GM19023 (cell line): ENCODE data around the gene ZNF267.
A peak's percentile ranks its signal among the peaks of the same experiment; 100 is the strongest.
"Not testable (repeated sequence)": the region's sequence is repeated elsewhere in the genome, so short reads cannot be mapped to it uniquely, and the experiment has no call there.

Experiments used
- ATAC-seq: cut with Tn5 transposase; IDR thresholded peaks from one replicate; pipeline ENCODE4 v1.9.1; 2021; ENCODE audit warnings: mild to moderate bottlenecking, moderate library complexity; ENCODE audit not compliant: unreplicated experiment

ZNF267 gene

DNA sequence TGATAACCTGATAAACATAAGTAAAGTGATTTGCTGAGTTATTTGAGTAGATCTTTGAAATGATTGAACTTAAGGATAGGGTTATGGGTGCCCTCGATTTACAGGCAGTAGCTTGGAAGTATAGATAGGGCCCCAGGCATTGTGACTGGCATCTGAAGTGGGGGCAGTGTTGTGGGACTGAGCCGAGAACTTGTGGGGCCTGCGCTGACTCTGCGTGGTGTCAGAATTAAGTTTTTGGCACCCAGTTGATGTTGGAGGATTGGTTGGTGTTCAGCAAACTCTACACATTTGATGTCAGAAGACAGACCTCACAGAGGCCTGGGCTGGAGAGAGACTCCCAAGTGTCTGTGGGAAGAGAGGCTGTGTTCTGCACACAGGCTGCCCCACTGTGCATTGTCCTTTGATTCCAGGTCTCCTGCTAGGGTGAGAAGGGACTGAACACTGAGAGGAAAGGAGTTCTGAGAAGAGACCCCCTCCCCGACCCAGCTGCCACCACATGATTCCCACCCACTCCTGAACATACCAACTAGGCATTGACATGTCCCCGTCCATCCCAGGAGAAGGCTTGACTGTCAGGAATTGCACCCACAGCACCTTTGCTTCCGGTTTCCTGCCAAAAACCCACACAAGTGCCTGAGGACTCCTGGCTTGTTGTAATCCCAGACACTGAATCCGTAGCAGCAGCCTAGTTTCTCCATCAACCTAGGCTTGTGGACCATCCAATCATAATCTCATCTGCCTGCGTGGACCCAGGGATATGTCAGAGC, 4.5 kb downstream of the ZNF267 start:
- no peak for ATAC-seq

DNA sequence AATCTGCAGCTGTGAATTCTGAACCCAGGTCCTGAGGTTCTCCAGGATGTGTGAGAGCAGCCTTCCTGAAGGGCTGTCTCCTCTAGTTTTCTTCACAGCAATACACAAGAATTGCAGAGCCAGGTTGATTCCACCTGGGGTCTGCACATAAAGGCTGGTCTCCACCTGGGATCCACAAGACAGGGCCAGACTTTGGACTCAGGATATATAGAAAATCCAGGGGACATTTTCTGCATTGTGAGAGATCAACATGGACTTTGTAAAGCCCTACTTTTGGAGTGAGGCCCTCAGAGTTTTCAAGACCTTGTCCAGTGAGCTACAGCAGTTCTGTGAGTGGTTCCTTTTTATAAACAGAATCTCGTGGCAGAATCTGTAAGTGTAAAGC, 6.3 kb downstream of the ZNF267 start:
- ATAC-seq = no peak

DNA sequence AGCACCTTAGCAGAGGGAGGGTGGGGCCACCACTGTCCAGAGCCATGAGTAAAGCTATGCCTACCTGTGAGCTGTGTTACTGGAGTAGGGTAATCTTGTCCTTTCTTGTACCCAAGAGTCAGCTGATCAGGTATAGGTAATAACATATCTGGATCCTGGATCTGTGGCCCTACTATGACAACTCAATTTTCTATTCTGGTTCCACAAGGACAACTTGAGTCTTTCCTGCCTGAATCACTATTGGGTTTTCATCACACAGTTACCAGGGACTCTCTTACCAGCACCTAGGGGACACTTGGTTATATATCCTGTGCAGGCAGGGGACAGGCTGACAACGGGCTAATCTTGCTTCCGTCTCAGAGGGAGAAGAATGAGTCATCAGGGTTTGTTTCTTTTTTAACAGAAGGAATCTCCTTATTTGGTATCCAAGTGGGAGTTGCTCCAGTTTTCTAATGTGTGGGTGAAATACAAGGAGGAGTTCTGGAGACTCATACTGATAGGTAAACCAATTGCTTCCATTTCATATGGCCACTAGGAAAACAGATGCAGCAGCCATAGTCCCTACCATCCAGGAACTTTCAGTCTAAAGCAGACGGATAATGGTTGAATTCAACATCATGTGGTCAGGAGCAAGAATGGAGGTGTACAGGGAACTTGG, 6.8 kb downstream of the ZNF267 start:
- ATAC-seq = peak; percentile 40

DNA sequence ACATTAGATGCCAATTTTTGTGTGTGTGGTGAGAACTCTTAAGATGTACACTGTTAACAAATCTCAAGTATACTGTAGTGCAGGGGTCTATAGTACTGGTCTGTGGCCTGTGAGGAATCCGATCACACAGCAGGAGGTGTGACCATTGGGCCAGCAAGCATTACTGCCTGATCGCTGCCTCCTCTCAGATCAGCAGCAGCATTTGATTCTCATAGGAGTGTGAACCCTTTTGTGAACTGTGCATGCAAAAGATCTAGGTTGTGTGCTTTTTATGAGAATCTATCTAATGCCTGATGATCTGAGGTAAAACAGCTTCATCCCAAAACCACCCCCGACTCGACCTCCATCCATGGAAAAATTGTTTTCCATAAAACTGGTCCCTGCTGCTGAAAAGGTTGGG, 12.6 kb downstream of the ZNF267 start:
- no peak for ATAC-seq

DNA sequence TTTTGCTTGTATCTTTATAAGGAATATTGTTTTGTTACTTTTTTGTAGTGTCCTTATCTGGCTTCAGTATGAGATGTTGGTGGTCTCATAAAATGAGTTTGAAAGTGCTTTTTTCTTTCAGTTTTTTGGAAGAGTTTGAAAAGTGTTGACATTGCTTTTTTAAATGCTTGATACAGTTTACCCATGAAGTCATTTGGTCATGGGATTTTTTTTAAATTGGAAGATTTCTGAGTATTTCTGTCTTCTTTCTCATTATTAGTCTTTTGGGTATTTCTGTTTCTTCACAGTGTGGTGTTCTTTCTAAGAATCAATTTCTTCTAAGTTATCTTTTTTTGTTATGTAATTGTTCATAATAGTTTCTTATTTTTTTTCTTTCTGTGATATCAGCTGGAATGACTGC, 15.1 kb downstream of the ZNF267 start:
- no peak for ATAC-seq

DNA sequence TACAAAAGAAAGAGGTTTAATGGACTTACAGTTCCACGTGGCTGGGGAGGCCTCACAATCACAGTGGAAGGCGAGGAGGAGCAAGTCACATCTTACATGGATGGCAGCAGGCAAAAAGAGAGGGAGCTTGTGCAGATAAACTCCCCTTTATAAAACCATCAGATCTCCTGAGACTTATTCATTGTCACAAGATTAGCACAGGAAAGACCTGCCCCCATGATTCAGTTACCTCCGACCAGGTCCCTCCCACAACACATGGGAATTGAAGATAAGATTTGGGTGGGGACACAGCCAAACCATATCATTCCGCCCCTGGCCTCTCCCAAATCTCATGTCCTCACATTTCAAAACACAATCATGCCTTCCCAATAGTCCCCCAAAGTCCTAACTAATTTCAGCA, 18.5 kb downstream of the ZNF267 start:
- ATAC-seq = not testable (repeated sequence)

DNA sequence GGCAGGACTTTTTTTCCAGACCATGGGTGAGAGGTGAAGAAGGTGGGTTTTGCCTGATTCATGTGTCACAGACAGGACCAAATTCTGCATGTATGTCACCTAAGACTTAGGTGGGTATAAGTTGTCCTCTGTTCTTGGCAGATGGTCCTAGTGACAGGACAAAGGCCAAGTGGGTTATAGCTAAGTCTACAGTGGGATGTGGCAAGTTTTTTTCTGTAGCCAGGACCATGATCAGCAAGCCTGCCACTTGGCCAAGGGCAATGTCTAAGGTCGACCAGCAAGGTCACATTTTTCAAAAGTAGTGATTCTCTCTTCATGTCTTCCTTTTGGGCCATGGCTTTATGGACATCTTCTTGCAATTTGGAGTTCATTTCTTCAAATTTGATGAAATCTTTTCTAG, 20.2 kb downstream of the ZNF267 start:
- no peak for ATAC-seq

DNA sequence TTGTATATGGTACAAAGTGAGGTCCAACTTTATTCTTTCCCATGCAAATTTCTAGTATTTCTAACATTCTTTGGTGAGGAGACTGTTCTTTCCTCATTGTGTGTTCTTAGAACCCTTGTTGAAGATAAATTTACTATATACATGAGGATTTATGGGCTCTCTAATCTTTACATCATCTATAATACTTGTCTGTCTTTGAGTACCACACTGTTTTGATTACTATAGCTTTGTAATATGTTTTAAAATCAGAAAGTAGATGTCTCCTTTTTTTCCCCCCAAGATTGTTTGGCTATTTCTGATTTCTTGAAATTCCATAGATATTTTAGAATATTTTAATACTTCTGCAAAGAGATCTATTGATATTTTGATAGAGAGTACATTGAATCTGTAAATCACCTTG, 23.7 kb downstream of the ZNF267 start:
- ATAC-seq = no peak

DNA sequence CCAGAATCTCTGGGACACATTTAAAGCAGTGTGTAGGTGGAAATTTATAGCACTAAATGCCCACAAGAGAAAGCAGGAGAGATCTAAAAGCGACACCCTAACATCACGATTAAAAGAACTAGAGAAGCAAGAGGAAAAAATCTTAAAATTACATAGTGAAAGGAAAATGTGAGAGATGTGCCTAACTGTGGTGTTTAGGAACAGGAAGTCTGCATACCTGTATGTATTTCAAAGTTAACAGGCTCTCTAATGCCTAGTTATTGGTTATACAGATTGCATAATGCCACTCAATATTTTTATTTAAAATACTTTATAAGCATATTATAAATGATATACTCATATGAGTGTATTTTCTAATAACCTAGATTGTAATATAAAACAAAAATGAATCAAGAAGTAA, 25.9 kb downstream of the ZNF267 start:
- ATAC-seq = no peak

DNA sequence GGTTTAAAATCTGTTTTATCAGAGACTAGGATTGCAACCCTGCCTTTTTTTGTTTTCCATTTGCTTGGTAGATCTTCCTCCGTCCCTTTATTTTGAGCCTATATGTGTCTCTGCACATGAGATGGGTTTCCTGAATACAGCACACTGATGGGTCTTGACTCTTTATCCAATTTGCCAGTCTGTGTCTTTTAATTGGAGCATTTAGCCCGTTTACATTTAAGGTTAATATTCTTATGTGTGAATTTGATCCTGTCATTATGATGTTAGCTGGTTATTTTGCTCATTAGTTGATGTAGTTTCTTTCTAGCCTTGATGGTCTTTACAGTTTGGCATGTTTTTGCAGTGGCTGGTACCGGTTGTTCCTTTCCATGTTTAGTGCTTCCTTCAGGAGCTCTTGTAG, 31.0 kb downstream of the ZNF267 start:
- ATAC-seq = not testable (repeated sequence)

DNA sequence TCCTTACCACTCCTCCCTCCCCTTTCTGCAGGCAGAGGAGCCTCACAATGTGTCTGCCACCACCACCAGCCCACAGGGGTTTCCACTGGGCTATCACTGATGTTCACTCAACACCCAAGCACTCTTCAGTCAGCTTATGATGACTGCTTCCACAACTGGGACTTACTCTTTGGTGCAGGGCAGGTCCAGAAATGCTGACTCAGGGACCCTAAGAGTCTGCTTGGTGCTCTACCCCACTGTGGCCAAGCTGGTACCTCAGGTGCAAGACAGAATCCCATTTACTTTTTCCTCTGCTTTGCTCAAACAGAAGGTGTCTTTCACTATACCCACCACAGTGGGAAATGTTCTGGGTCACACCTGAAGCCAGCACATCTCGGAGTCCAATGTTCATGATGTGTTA, 40.1 kb downstream of the ZNF267 start:
- no peak for ATAC-seq

DNA sequence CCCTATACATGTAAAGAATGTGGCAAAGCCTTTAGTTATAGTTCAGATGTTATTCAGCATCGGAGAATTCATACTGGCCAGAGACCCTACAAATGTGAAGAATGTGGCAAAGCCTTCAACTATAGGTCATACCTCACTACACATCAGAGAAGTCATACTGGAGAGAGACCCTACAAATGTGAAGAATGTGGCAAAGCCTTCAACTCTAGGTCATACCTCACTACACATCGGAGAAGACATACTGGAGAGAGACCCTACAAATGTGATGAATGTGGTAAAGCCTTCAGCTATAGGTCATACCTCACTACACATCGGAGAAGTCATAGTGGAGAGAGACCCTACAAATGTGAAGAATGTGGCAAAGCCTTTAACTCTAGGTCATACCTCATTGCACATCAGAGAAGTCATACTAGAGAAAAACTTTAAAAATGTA, 42.5 kb downstream of the ZNF267 start:
- no peak for ATAC-seq

DNA sequence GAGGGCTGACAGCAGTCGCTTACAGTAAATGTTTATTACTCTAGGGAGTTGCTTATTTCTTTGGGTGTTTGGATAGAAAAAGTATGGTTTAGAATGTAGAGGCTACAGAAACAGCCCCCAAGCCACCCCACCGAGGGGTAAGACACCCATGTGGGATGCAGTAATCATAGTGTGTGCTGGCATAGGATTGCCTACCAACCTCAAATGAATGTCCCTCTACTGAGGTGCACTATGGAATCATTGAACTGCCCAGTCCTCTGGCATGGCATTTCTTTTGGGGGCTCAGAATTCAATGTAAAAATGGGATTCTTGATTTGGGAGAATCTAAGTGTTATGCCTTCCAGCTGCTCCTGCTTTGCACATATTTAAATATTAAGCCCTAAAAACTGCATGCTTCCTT, 46.8 kb downstream of the ZNF267 start:
- ATAC-seq = no peak

DNA sequence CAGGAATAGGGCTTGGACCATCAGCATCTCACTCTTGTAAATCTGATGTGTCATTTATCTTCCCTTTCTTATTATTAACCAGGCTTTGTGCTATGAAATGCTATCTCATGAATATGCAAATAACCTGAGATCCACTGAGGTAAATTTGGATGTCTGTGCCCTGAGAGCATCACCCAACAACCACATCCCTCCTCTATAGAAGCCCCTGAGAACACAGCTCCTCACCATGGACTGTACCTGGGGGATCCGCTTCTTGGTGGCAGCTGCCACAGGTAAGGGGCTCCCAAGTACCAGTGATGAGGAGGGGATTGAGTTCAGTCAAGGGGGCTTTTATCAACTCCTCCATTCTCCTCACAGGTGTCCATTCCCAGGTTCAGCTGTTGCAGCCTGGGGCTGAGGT, 78.2 kb downstream of the ZNF267 start:
- ATAC-seq = not testable (repeated sequence)

DNA sequence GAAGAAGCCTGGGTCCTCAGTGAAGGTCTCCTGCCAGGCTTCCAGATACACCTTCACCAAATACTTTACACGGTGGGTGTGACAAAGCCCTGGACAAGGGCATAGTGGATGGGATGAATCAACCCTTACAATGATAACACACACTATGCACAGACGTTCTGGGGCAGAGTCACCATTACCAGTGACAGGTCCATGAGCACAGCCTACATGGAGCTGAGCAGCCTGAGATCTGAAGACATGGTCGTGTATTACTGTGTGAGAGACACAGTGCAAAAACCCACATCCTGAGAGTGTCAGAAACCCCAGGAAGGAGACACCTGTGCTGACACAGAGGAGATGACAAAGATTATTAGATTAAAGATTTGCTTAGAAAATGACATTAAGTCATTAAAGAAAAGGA, 78.6 kb downstream of the ZNF267 start:
- ATAC-seq = not testable (repeated sequence)

DNA sequence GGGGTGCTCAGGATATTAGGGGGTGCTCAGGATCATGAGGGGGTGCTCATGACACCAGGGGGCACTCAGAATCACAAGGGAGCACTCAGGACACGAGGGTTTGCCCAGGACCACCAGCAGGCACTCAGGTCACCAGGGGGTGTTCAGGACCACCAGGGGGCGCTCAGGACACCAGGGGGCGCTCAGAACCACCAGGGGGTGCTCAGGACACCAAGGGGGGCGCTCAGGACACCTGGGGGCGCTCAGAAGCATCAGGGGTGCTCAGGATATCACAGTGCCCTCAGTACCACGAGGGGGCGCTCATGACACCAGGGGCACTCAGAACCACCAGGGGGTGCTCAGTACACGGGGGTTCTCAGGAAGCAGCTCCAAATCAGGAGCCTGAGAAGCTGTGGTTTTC, 82.6 kb downstream of the ZNF267 start:
- not testable (repeated sequence) for ATAC-seq

DNA sequence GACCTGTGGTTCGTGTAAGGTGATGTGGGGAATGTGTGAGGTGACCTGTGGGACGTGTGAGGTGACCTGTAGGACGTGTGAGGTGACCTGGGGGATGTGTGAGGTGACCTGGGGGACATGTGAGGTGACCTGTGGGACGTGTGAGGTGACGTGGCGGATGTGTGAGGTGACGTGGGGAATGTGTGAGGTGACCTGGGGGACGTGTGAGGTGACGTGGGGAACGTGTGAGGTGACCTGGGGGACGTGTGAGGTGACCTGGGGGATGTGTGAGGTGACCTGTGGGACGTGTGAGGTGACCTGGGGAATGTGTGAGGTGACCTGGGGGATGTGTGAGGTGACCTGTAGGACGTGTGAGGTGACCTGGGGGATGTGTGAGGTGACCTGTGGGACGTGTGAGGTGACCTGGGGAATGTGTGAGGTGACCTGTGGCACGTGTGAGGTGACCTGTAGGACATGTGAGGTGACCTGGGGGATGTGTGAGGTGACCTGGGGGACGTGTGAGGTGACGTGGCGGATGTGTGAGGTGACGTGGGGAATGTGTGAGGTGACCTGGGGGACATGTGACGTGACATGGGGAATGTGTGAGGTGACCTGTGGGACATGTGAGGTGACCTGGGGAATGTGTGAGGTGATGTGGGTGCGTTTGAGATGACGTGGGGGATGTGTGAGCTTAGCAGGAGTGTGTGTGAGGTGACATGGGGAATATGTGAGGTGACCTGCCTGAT, 86.7 kb downstream of the ZNF267 start:
- not testable (repeated sequence) for ATAC-seq
